MM.1S (cell line): ENCODE measurements around the gene GLIPR1L1.

Source experiments
- DNase-seq: peaks from one replicate; pipeline ENCODE4 v3.0.0-alpha.2; 2015
- H2AFZ ChIP-seq: fragments of 300-600 bp; sonication (generic); 2 replicates; pipeline ENCODE4 v1.6.0; 2016; ENCODE audit warnings: antibody characterized with exemption, low read length
- H3F3A ChIP-seq: fragments of 300-600 bp; sonication (generic); 2 replicates; pipeline ENCODE4 v1.6.1; 2016; ENCODE audit warnings: mild to moderate bottlenecking, antibody characterized with exemption, low read length, moderate library complexity, mixed read lengths; ENCODE audit not compliant: insufficient read depth
- H3K27ac ChIP-seq: fragments of 300-600 bp; sonication (generic); 2 replicates; pipeline ENCODE4 v1.5.1; 2016; ENCODE audit warnings: mild to moderate bottlenecking, low read length
- H3K27me3 ChIP-seq: fragments of 300-600 bp; sonication (generic); replicated peaks from 2 replicates; pipeline ENCODE4 v1.6.0; 2016; ENCODE audit warnings: low read length; ENCODE audit not compliant: insufficient read depth
- H3K36me3 ChIP-seq: fragments of 300-600 bp; sonication (generic); replicated peaks from 2 replicates; pipeline ENCODE4 v1.6.1; 2016; ENCODE audit warnings: mild to moderate bottlenecking, low read length, mixed read lengths; ENCODE audit not compliant: insufficient read depth
- H3K4me1 ChIP-seq: fragments of 300-600 bp; sonication (generic); 2 replicates; pipeline ENCODE4 v1.6.1; 2016; ENCODE audit warnings: low read length, mixed read lengths
- H3K4me2 ChIP-seq: fragments of 300-600 bp; sonication (generic); 2 replicates; pipeline ENCODE4 v1.6.0; 2016; ENCODE audit warnings: low read depth, low read length
- H3K4me3 ChIP-seq: fragments of 300-600 bp; sonication (generic); 2 replicates; pipeline ENCODE4 v1.5.1; 2016; ENCODE audit warnings: low read length, mixed read lengths
- H3K79me2 ChIP-seq: fragments of 300-600 bp; sonication (generic); 2 replicates; pipeline ENCODE4 v1.6.1; 2016; ENCODE audit warnings: mixed run types, low read length, mixed read lengths
- H3K9ac ChIP-seq: fragments of 300-600 bp; sonication (generic); 2 replicates; pipeline ENCODE4 v1.6.1; 2016; ENCODE audit warnings: low read length, mixed read lengths
- H3K9me2 ChIP-seq: fragments of 300-600 bp; sonication (generic); replicated peaks from 2 replicates; pipeline ENCODE4 v1.6.1; 2016; ENCODE audit warnings: mild to moderate bottlenecking, low read length, mixed read lengths; ENCODE audit not compliant: insufficient read depth
- H3K9me3 ChIP-seq: fragments of 300-600 bp; sonication (generic); replicated peaks from 2 replicates; pipeline ENCODE4 v1.6.1; 2016; ENCODE audit warnings: mild to moderate bottlenecking, low read length, mixed read lengths; ENCODE audit not compliant: insufficient read depth
- H4K20me1 ChIP-seq: fragments of 300-600 bp; sonication (generic); 2 replicates; pipeline ENCODE4 v1.6.1; 2016; ENCODE audit warnings: mild to moderate bottlenecking, low read length, moderate library complexity, mixed read lengths; ENCODE audit not compliant: insufficient read depth
- EZH2 ChIP-seq: fragments of 300-600 bp; sonication (generic); optimal IDR thresholded peaks from 2 replicates; pipeline ENCODE3; 2017; ENCODE audit warnings: low read depth, mild to moderate bottlenecking, antibody characterized with exemption, low read length, mixed read lengths
- EZH2phosphoT487 ChIP-seq: fragments of 300-600 bp; sonication (generic); IDR thresholded peaks from 2 replicates; pipeline ENCODE4 v1.6.1; 2018; ENCODE audit warnings: antibody characterized with exemption, low read length
- TF ChIP-seq, protein P1 (sequence below): fragments of 300-600 bp; sonication (generic); IDR thresholded peaks from 2 replicates; pipeline ENCODE4 v1.5.1; 2016; ENCODE audit warnings: antibody characterized with exemption, low read length, mixed read lengths

The GLIPR1L1 gene

DNA sequence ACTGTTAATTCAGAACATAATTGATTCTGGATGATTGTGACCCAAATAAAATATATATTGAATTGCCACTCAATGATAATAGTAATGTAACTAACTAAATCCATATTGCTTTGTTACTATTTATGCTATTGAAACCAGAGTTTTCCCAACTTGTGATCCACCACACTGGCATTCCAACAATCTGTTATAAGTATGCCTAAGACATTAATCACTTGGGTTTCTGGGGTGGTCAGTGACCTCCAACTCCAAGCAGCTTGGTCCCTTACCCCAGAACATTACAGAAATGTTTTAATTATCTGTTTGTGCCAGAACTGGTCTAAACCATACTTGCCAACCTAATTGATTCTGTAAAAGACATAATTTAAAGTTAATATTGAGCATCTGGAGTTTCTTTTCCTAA lies 19.0 kb upstream of the GLIPR1L1 start:
- TF ChIP-seq, protein P1, sequence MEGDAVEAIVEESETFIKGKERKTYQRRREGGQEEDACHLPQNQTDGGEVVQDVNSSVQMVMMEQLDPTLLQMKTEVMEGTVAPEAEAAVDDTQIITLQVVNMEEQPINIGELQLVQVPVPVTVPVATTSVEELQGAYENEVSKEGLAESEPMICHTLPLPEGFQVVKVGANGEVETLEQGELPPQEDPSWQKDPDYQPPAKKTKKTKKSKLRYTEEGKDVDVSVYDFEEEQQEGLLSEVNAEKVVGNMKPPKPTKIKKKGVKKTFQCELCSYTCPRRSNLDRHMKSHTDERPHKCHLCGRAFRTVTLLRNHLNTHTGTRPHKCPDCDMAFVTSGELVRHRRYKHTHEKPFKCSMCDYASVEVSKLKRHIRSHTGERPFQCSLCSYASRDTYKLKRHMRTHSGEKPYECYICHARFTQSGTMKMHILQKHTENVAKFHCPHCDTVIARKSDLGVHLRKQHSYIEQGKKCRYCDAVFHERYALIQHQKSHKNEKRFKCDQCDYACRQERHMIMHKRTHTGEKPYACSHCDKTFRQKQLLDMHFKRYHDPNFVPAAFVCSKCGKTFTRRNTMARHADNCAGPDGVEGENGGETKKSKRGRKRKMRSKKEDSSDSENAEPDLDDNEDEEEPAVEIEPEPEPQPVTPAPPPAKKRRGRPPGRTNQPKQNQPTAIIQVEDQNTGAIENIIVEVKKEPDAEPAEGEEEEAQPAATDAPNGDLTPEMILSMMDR = no peak
- TF ChIP-seq EZH2 (no peak), EZH2phosphoT487 (no peak)
- Histone ChIP-seq H3K4me3 (no peak overlapping the region), H3K27ac (no peak overlapping the region), H3K27me3 (no peaks in the 10 kb centered on the region), H3F3A (no peaks in the 10 kb centered on the region), H3K4me2 (no peak overlapping the region), H3K9me3 (no peaks in the 10 kb centered on the region), H3K79me2 (no peaks in the 10 kb centered on the region), H3K9ac (no peak overlapping the region), H4K20me1 (no peaks in the 10 kb centered on the region), H3K4me1 (no peaks in the 10 kb centered on the region), H3K9me2 (no peaks in the 10 kb centered on the region), H2AFZ (no peak overlapping the region), H3K36me3 (no peaks in the 10 kb centered on the region)
- no peak for DNase-seq

DNA sequence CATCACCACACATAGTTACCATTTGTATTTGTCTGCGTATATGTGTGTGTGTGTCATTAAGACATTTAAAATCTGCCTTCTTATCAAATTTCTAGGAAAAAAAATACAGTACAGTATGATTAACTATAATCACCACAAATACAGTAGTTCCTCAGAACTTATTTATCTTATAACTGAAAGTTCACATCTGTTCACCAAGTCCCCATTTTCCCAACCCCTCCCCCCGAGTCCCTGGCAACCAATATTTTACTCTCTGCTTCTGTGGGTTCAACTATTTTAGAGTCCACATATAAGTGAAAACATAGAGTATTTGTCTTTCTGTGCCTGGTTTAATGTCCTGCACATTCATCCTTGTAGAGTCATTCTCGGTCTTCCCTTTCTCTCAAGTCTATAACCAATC lies 16.7 kb upstream of the GLIPR1L1 start:
- Histone ChIP-seq H3K79me2 (no peaks in the 10 kb centered on the region), H4K20me1 (no peaks in the 10 kb centered on the region), H3K9me2 (no peaks in the 10 kb centered on the region), H3K4me1 (no peaks in the 10 kb centered on the region), H3K4me2 (no peak overlapping the region), H3K36me3 (no peaks in the 10 kb centered on the region), H2AFZ (no peak overlapping the region), H3K27ac (no peak overlapping the region), H3K9me3 (no peaks in the 10 kb centered on the region), H3K27me3 (no peaks in the 10 kb centered on the region), H3F3A (no peaks in the 10 kb centered on the region), H3K9ac (no peak overlapping the region), H3K4me3 (no peak overlapping the region)
- no peak for DNase-seq
- TF ChIP-seq EZH2 (no peak), EZH2phosphoT487 (no peak)

DNA sequence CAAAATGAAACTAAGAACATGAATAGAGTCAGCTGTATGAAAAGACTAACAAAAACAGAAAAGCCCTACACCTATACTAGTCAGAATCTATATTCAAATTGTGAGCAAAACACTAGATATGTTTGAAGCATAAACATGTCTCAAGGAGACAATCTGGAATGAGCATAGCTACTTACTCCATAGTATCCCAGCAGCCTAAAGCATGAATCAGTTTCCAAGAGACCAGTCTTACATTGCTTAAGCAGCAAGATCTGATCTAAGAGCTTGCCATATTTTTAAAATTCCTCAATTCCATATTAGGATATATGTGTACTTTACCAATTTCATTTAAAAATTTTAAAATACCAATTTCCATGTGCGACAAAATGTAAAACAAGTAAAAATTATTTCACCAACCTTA lies 12.0 kb upstream of the GLIPR1L1 start:
- DNase-seq = no peak
- Histone ChIP-seq H3K36me3 (no peaks in the 10 kb centered on the region), H3K27me3 (no peaks in the 10 kb centered on the region), H3K9ac (no peak overlapping the region), H3F3A (no peaks in the 10 kb centered on the region), H3K9me2 (no peaks in the 10 kb centered on the region), H3K79me2 (no peaks in the 10 kb centered on the region), H4K20me1 (no peaks in the 10 kb centered on the region), H3K4me3 (no peak overlapping the region), H3K4me1 (no peaks in the 10 kb centered on the region), H2AFZ (no peak overlapping the region), H3K9me3 (no peaks in the 10 kb centered on the region), H3K27ac (no peak overlapping the region), H3K4me2 (no peak overlapping the region)
- TF ChIP-seq EZH2phosphoT487 (no peak), EZH2 (no peak)
- TF ChIP-seq, protein P1 = no peak

DNA sequence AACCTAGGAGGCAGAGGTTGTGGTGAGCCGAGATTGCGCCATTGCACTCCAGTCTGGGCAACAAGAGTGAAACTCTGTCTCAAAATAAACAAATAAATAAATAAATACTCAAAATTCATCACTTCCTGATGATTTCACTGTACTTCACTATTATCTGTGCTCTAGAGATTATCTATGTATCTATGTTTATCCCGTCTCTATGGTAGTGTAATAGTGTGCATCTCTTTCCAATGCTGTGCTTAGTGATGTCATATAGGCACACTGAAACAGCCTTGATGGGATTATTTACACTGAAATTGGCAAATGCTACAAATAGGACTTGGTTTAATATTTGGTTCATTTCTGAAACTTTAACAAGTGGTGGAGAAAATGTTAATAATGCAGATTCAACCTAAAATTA lies 10.8 kb upstream of the GLIPR1L1 start:
- Histone ChIP-seq H3K27ac (no peak overlapping the region), H3K4me1 (peaks cover 2% of the 10 kb centered on the region; the same call in 1 of the 2 replicates), H3K9me2 (no peaks in the 10 kb centered on the region), H3K9me3 (no peaks in the 10 kb centered on the region), H3K27me3 (no peaks in the 10 kb centered on the region), H4K20me1 (no peaks in the 10 kb centered on the region), H3K36me3 (no peaks in the 10 kb centered on the region), H3K9ac (no peak overlapping the region), H2AFZ (no peak overlapping the region), H3K4me2 (no peak overlapping the region), H3K79me2 (no peaks in the 10 kb centered on the region), H3K4me3 (no peak overlapping the region), H3F3A (no peaks in the 10 kb centered on the region)
- DNase-seq = no peak
- TF ChIP-seq EZH2phosphoT487 (no peak), EZH2 (no peak)
- TF ChIP-seq, protein P1 = no peak
